WTC11 (cell line): ENCODE results near the gene MACROD2.
"Not testable (repeated sequence)": the region's sequence is repeated elsewhere in the genome, so short reads cannot be mapped to it uniquely, and the experiment has no call there.

Experiments used
- CREB1 ChIP-seq: sonication (generic); formaldehyde crosslinking; IDR thresholded peaks from 2 replicates; pipeline ENCODE4 v1.8.0; 2023; ENCODE audit warnings: mild to moderate bottlenecking, missing genetic modification reagents
- CTCF ChIP-seq: fragments of 200-600 bp; IDR thresholded peaks from 2 replicates; pipeline ENCODE4 v1.8.0; 2022; ENCODE audit warnings: antibody characterized with exemption
- E2F4 ChIP-seq: sonication (generic); formaldehyde crosslinking; IDR thresholded peaks from 2 replicates; pipeline ENCODE4 v1.8.1; 2022; ENCODE audit warnings: low read depth, mild to moderate bottlenecking, moderate library complexity, missing genetic modification reagents, borderline replicate concordance
- ELF4 ChIP-seq: sonication (generic); formaldehyde crosslinking; IDR thresholded peaks from 2 replicates; pipeline ENCODE4 v1.8.1; 2022; ENCODE audit warnings: low read depth, mild to moderate bottlenecking, moderate library complexity, missing genetic modification reagents
- FOXK1 ChIP-seq: sonication (generic); formaldehyde crosslinking; IDR thresholded peaks from 2 replicates; pipeline ENCODE4 v1.8.0; 2022; ENCODE audit warnings: mild to moderate bottlenecking, moderate library complexity, missing genetic modification reagents
- GABPB1 ChIP-seq: sonication (generic); formaldehyde crosslinking; IDR thresholded peaks from 2 replicates; pipeline ENCODE4 v1.8.1; 2023; ENCODE audit warnings: mild to moderate bottlenecking, missing genetic modification reagents
- SOX15 ChIP-seq: fragments of 250-450 bp; sonication (Bioruptor Pico); IDR thresholded peaks from 2 replicates; pipeline ENCODE4 v1.9.0; 2021; ENCODE audit warnings: mild to moderate bottlenecking
- TEAD4 ChIP-seq: sonication (generic); formaldehyde crosslinking; IDR thresholded peaks from 2 replicates; pipeline ENCODE4 v1.8.0; 2022; ENCODE audit warnings: mild to moderate bottlenecking, missing genetic modification reagents
- USF1 ChIP-seq: sonication (generic); formaldehyde crosslinking; IDR thresholded peaks from 2 replicates; pipeline ENCODE4 v1.8.0; 2022; ENCODE audit warnings: mild to moderate bottlenecking, missing genetic modification reagents
- ZNF121 ChIP-seq: sonication (generic); formaldehyde crosslinking; IDR thresholded peaks from 2 replicates; pipeline ENCODE4 v1.8.0; 2023; ENCODE audit warnings: missing genetic modification reagents
- ZSCAN18 ChIP-seq: fragments of 250-450 bp; sonication (Bioruptor Pico); IDR thresholded peaks from 2 replicates; pipeline ENCODE4 v2.1.2; 2022; ENCODE audit warnings: mild to moderate bottlenecking, moderate library complexity
- TF ChIP-seq, protein P1 (sequence below): sonication (generic); formaldehyde crosslinking; IDR thresholded peaks from 2 replicates; pipeline ENCODE4 v1.8.0; 2022; ENCODE audit warnings: mild to moderate bottlenecking, missing genetic modification reagents

DNA sequence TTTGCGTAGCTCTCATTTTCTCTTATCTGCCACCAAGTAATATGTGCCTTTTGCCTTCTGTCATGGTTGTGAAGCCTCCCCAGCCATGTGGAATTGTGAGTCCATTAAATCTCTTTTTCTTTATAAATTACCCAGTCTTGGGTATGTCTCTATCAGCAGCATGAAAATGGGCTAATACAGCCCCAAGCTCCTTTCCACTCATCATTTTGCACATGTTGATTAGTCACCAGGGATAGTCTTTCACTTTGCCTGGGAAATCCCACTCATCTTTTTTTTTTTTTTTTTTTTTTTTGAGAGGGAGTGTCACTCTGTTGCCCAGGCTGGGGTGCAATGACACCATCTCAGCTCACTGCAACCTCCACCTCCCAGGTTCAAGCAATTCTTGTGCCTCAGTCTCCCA, 1541.9 kb downstream of the MACROD2 start:
- not testable (repeated sequence) for TF ChIP-seq CREB1 (CRISPR knock-in tag); GABPB1 (CRISPR knock-in tag); ZNF121 (CRISPR knock-in tag); E2F4 (CRISPR knock-in tag); ELF4 (CRISPR knock-in tag); ZSCAN18 (CRISPR knock-in tag); FOXK1 (CRISPR knock-in tag); CTCF; SOX15; TEAD4; USF1 (CRISPR knock-in tag)
- TF ChIP-seq, protein P1, sequence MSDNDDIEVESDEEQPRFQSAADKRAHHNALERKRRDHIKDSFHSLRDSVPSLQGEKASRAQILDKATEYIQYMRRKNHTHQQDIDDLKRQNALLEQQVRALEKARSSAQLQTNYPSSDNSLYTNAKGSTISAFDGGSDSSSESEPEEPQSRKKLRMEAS (CRISPR knock-in tag), result not testable (repeated sequence)
